AG08395 (cell line): ENCODE results near the gene CCDC158.
"Not testable (repeated sequence)": the region's sequence is repeated elsewhere in the genome, so short reads cannot be mapped to it uniquely, and the experiment has no call there.

ENCODE experiments used
- DNase-seq: peaks from one replicate; pipeline ENCODE4 v3.0.0; 2012; ENCODE audit warnings: mixed read lengths, low spot score

CCDC158 gene

DNA sequence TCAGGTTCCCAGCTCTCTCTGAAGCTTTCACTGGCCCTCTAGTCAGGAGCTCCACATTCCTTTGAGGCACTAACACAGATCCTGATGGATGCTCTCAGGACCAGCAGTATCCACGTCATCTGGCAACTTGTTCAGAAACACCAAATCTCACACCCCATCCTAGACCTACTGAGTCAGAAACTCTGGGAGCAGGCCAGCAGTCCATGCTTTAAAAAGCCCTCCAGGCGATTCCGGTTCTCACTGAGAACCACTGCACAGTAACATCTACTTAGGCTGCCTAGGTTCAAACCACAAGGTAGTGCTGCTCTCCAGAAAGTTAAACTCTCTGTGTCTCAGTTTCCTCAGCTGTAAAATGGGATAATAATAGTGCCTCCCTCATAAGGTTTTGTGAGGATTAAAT is 55.3 kb downstream of the CCDC158 start:
- peak; percentile 17 for DNase-seq

DNA sequence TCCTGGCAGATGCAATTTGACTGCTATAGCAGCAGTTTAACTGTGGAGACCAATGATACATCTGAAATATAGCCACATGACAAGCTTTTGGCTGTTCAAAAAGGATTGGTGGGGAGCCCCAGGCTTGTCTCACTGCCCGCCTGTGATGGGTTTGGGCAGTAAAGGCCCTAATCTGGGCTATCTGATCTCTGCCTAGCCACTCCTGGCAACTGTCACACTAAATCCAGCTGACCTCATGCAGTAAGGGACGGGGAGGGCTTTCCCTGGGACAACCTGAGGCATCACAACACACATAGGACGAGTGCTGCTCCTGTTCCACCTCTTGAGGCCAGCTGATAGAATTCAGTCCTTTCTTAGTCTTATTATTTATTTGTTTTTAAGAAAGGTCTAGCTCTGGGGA is 56.2 kb downstream of the CCDC158 start:
- DNase-seq, result no peak

DNA sequence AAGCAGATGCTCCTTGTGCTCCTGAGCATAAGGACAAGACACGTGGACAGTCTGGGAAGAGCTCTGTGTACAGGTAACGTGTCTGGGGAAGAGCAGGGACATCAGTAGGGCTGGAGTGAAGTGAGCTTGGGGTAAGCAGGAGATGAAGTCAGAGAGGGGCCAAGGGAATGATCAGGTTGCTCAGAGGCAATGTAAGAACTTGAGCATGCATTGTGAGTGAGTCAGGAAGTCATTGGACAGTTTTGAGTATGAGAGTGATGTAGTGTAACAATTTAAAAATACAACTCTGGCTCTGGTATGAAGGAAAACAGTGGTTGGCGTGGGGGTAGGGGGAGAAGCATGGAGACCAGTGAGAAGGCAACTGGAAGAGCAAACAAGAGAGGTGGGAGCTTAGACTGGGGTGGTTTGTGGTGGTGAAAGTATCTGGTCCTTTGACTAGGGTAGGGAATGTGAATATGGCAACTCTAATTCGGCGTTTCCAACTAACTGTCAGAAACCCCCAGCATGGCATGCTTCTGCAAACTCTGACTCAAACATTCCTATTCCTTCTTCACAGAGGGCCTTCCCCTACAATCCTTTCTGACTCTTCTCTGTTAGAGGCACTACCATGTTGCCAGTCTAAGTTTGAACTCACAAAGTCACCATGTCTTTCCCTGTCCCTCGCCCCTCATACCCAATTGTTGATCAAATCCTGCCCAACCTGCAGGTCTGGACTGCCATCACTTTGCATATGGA is 57.2 kb downstream of the CCDC158 start:
- no peak for DNase-seq

DNA sequence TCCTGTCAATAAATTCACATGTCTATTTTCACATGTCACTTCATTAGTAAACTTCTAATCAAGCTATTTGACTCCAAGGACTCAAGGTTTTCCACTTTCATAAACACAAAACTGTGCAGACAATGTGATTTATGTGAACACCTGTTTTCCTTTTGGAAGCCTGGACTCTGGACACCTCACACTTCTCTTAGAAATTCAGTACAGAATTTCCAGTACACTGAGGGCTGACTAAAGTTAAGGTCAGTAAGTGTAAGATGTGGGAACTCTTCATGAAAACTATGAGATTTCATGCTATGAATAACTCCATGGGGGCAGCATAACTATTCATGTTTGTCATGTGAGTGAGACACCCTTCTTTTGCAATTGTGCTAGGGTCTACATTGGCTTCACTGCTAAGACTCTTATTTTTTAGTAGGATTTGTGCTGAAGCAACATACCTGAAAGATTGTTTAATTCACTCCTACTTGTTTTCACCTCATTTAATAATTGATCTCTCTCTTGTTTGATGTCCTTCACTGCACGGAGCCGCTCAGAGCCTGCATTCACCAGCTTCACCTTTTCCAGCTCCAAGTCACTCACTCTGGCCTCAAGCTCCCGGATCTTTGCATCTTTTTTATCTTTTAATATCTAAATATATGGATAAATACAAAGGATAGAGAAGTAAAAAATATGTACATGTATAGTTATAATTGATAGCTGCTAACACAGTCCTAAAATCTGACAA is 59.1 kb downstream of the CCDC158 start:
- no peak for DNase-seq

DNA sequence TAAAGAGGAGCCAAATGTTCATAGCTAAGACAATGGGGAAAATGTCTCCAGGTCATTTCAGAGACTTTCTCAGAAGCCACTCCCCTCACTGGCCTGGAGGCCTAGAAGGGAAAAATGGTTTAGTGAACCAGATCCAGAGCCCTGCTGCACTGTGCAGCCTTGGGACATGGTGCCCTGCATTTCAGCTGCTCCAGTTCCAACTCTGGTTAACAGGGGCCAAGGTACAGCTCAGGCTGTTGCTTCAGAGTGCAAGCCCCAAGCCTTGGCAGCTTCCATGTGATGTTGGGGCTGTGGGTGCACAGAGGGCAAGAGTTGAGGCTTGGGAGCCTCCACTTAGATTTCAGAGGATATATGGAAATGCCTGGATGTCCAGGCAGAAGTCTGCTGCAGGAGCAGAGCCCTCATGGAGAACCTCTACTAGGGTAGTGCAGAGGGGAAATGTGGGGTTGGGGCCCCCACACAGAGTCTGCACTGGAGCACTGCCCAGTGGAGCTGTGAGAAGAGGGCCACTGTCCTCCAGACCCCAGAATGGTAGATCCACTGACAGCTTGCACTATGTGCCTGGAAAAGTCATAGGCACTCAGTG is 61.0 kb downstream of the CCDC158 start:
- DNase-seq, result not testable (repeated sequence)

DNA sequence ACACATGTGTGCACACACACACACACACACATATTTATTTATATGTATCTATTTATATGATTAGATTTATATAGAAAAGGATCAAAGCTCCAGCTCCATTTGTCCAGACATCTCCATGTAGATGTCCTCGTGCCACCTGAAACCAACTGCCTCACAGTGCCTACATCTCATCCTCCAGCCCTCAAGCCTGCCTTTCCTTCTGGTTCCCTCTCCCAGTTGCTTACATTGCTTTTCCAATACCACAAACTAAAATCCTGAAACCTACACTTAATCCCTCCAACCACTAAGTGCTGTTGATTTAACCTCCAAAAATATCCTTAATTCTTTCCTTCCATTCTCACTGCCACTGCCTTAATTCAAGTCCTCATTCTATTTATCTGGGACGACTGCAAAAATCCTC is 63.0 kb downstream of the CCDC158 start:
- DNase-seq, result no peak

DNA sequence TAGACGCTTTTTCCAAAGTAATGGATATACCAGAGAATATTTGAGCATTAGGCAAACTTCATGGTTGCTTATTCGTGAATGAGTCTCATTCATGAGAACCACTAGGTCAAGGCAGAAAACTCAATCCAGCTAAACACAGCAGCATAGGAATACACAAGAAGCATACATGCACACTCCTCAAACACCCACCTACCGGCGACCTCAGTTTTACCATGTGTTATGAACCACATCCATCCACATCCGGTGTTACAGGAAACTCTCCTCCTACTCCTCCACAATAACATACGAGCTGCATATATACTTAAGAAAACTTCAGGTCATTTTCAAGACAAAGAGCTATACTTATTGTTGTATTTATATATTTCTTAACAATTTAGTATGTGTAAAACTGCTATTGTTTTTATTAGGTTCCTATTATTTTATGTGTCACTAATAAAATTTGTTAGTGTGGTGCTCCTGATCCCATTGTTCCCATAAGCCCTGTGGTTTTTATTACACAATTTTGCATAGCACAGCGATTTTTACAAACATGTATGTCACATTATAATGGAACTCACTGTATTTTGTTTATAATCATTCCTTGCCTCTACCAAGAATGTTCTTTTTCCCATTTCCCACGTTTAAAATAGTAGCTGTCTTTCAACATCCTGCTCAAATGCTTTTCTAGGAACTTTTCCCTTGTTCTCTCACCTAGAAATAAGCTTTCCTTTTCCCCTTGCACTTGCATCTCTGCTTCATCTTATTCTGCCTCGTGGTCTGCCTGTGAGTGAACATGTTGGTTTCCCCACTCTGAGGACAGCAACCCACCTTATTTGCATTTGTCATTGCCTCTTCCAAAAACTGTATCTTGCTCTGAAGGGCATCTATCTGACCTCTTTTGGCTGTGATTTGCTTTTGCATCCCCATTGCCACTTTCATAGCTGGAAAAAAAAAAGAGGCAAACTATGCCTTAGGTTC is 66.1 kb downstream of the CCDC158 start:
- DNase-seq, result no peak

DNA sequence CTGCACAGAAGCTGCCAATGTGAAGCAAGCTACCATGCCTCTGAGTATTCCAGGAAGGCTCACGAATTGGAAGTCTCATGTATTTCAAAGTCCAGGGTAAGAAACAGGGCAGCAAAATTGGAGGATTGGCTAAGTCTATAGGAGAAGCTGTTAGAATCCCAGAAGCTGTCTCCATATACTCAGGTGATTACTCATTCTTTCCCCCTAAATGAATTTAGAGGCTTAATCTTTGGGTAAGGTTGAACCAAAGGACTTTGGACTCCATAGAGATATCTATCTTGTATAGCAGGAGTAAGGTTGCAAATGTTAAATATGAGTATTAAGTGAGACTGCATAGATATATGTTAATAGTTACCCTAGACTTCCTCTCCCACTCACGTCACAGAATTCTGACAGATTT is 78.1 kb downstream of the CCDC158 start:
- no peak for DNase-seq

DNA sequence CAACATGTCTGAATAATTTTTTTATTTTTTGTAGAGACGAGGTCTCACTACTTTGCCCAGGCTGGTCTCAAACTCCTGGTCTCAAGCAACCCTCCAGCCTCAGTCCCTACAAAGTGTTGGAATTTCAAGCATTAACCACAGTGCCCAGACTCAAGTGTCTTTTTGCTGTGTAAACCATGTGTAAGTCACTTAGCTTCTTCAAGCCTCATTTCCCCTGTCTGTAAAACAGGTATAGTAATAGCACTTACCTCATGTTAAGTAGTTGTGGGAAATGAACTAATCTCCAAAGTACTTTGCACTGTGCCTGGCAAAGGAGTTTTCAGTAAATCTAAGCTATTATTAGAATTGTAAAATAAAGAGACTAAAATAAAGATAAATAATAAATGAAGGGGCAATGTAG is 78.8 kb downstream of the CCDC158 start:
- no peak for DNase-seq

DNA sequence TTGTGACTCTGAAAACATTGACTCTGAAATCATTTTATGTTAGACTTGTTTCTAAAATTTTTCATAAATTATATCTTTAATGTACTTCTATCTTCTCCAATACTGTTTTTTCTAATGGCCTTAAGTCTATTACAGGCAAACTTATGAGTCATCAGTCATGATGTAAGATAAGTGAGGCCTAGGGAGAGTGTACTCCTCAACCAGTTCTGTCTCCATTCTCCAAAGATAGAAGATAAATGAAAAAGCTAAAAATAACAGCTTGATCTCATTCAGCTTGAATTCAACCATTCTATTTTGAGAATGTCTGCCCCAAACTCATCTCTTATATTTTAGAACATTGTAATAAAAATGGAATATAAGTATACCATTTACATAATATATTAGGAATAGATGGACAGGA is 79.9 kb downstream of the CCDC158 start:
- peak; percentile 47 for DNase-seq

DNA sequence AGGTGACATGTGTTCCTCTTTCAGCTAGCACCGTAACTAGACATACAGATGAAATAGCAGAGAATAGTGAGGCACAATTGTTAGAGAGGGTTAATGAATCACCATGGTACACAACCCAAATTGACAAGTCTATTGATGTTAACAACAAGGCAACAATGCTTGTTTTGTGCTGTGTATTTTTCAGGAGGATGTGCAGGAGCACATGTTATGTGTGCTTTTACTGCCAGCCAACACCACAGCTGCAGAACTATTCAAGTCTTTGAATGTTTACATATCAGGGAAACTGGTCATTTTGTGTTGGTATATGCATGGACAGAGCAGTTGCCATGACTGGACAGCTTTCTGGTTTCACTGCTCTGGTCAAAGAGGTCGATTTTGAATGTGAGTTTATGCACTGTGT is 81.6 kb downstream of the CCDC158 start:
- no peak for DNase-seq

DNA sequence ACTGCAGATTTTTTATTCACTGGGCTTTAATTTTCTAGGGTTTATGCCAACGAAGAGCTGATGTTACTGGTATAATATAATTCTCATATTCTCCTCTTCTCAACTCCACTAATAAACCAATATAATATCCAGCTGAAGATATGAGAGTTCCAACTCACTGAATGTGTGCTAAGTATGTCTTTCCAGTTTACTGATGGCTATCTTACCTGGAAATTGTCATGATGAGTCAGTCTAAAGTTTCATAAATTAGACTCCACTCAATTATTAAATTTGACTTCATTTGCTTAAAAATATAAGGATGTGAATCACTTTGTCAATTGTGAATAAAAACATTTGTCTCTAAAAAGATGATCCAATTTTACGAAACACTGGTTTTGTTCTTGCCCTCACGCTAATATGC is 86.1 kb downstream of the CCDC158 start:
- no peak for DNase-seq

DNA sequence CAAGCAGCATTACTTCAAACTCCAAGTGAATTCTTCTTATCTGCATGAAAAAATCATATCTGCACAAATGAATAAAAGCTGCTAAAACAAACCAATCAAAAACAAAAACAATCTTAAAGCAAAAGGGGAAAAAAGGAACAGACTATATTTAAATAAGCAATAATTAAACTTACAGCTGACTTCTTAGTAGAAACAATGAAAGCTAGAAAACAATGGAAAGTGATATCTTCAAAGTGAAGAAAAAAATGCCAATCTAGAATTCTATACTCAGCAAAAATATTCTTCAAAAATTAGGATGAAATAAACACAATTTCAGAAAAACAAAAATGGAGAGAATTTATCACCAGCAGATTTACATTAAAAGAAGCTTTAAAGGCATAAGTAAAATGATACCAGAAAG is 94.4 kb downstream of the CCDC158 start:
- DNase-seq, result no peak

DNA sequence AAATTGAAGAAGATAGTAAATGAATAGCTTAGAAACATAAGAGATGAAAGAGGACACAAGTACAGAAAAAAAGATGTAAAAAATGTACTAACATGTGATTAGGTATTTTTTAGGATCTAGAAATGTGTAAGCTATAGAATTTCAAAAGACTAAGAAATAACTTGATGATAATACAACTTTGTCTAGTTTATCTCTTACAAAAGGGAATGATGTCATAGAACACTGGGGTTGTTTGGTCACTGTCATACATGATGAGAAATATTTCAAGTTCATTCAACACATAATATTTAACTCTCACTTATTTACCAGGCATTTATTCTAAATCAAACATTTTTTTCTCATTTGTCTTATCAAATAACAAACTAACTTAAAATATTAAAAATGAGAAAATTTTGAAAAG is 95.9 kb downstream of the CCDC158 start:
- no peak for DNase-seq

DNA sequence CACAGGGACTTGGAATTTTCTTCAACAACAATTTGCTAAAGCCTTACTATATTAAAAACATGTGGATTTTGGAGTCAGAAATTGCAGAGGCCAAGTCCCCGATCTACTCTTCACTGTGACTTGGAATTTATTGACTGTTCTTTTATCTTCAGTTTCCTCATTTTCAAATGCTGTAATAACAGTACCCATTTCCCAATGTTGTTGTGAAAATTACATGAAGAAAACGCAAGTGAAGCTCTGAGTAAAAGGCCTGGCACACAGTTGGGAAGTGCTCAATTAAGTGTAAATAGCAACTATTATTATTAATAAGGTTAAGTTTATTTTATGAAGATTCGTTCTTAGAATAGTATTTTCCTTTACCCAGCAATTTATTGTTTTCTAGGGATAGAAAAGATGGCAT is 98.7 kb downstream of the CCDC158 start:
- DNase-seq, result no peak

DNA sequence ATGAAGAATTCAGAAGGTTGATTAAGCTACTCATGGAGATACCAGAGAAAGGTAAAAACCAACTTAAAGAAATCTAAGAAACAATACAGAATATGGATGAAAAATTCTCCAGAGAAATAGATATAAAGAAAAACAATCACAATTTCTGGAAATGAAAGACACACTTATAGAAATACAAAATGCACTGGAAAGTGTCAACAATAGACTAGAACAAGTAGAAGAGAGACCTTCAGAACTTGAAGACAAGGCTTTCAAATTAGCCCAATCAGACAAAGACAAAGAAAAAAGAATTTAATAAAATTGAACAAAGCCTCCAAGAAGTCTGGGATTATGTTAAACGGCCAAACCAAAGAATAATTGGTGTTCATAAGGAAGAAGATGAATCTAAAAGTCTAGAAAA is 104.8 kb downstream of the CCDC158 start:
- no peak for DNase-seq

DNA sequence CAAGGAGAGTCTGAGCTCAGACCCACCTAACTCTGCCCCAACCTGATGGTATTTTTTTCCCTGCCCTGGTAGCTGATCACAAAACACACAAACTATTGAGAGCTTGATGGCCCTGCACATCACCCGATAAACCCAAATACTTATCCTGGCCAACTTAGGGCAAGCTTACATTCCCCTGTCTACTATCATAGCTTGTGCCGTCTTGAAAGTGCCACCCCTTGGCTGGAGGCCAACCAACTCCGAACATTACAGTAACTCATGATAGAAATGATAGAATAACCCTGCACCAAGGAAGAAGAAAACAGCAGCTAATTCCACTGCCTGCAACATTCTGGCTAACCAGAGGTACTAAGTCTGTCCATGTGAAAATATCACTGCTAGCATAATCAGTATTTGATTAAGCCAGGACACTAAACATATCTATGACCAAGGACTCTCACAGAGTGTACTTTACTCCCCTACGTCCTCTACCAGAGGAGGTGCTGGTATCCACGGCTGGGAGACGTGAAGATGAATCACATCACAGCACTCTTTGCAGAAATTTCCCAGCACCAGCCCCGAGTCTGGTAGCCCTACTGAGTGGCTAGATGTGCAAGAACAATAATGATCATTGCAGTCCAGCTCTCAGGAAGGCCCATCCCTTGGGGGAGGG is 105.5 kb downstream of the CCDC158 start:
- no peak for DNase-seq

DNA sequence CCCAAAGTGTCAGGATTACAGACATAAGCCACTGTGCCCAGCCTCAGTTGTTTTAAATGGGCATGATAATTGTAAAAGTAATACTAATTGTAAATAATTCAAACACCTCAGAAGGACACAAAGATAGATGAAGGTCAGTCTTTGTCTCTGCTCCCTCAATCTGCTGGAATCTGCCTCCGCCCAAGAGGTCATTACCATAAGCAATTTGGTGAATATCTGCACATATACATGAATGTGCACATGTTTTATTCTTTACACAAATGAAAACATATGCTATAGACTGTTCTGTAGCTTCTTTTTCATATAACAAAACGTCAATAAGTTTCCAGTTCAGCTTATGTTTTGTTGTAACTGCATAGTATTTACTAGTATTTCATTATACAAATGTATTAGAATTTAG is 107.4 kb downstream of the CCDC158 start:
- no peak for DNase-seq

DNA sequence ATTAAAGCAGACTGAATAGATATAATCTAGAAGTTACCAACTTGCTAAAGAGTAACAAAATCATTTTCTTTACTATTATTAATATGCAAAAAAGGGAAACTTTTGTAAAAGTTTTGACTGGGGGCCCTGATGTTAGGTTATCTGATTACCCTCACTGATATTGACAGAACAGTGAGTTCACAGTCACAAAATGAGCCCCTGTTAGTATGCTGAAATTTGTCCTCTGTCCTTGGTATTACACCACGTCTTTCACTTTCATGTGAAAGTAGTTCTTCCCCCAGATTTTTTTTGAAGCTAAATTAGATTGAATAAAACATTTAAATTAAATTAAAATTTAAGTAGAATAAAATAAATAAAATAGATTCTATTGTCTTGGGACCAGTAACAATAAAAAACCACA is 108.5 kb downstream of the CCDC158 start:
- DNase-seq, result no peak

DNA sequence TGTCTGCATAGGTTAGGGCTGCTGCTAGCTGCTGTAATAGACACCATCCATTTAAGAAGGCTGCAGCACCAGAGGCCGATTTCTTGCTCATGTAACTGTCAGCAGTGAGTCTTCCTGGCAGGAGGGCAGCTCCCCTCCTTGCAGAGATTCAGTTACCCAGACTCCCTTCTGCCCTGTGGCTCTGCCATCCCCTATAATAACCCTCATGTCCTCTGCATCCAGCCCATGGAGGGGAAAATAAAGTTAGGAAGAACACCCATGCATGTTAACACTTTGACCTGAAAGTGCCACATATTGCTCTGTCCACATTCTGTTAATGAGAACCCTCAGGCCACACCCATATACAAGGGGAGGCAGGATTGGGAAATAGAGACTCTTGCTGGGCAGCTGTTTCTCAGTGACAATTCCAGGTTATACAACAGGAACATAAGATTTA is 109.0 kb downstream of the CCDC158 start:
- DNase-seq, result no peak

DNA sequence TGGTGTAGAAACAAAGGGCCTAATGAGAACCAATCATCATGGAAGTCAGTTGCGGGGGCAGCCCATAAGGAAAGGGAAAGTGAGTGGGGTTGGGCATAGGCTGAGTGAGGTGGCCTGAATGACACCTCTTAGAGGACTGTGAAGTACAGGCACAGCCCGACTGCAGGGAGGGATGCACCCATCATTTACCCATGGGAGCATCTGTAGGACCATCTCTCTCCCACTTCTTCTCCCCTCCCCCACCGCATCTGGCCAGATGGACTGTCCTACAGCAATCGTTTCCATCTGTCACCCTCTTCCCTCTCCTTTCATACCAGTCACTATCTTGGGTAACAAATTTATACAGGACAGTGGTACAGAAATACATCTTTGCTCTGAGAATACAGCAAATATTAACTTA is 110.3 kb downstream of the CCDC158 start:
- DNase-seq, result no peak
